ENCODE results near the gene SYNM. TPM values are rescaled to one million over a fixed set of nuclear protein-coding genes. Genes with fewer than 3 reads are reported as not detected.

Gene SYNM
- total and polyA plus RNA-seq, 2 experiments from 2014 or later = 0.74 to 3.5 TPM

DNA sequence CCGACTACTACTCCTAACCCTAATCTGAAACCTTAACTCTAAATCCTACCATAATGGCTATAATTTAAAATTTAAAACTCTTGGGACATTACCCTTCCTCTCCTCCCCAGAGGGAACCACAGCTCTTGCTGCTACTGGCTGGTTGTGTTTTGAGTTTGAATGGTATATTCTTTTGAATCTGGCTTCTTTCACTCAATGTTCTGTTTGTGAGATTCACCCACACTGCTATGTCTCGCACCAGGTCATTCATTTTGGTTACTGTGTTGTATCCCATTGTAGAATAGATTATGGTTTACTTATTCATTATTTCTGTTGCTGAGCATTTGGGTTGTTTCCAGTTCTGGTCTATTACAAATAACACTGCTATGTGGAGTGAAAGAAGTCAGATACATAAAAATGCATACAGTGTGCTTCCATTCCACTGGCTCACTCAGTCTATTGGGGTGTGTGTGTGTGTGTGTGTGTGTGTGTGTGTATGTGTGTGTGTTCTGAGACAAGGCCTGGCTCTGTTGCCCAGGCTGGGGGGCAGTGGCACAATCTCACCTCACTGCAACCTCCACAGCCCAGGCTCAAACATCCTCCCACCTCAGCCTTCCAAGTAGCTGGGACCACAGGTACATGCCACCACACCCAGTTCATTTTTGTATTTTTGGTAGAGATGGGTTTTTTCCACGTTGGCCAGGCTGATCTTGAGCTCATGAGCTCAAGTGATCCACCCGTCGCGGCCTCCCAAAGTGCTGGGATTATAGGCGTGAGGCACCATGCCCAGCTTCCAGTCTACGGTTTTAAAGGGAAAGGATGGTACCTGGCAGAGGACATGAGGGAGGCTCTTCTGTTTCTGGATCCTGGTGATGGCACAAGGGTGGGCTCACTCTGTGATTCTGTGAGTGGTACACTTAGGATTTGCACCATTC lies 19.2 kb upstream of the SYNM start:
- no peak overlapping the region for H3K4me3 Mint-ChIP-seq
- Histone ChIP-seq H3F3A (replicated peaks; ENCODE audit: low read depth) (no peaks in the 10 kb centered on the region), H3K27ac (ENCODE audit: low read depth) (no peak overlapping the region), H3K4me1 (ENCODE audit: insufficient read depth) (peaks cover 8% of the 10 kb centered on the region), H4K20me1 (replicated peaks; ENCODE audit: insufficient read depth) (no peaks in the 10 kb centered on the region), H3K27me3 (ENCODE audit: insufficient read depth) (no peaks in the 10 kb centered on the region), H3K4me2 (no peak overlapping the region), H3K79me2 (replicated peaks; ENCODE audit: insufficient read depth) (no peaks in the 10 kb centered on the region), H3K9me2 (ENCODE audit: insufficient read depth) (no peaks in the 10 kb centered on the region), H3K4me3 (no peak overlapping the region), H3K36me3 (ENCODE audit: insufficient read depth) (0 out of 2 replicates have a peak, but pooled peaks cover 3% of the 10 kb centered on the region), H2AFZ (no peak overlapping the region)
- DNase-seq (ENCODE audit: low spot score) (no peak), ATAC-seq (no peak)
- peaks cover 5% of the 10 kb centered on the region for H3K27me3 Mint-ChIP-seq (ENCODE audit: insufficient read depth, low read depth, poor library complexity)
- H3K4me1 Mint-ChIP-seq = peaks cover 7% of the 10 kb centered on the region
- no peak overlapping the region for H3K27ac Mint-ChIP-seq
- peaks cover 3% of the 10 kb centered on the region; the same call in 2 of the 3 replicates for H3K36me3 Mint-ChIP-seq (ENCODE audit: low read depth)
- TF ChIP-seq NANOG (IDR thresholded peaks at IDR 0.05; ENCODE audit: borderline replicate concordance) = no peak
- no peak for TF ChIP-seq ZNF114 (CRISPR knock-in tag; IDR thresholded peaks at IDR 0.05)
- TF ChIP-seq, protein P1, sequence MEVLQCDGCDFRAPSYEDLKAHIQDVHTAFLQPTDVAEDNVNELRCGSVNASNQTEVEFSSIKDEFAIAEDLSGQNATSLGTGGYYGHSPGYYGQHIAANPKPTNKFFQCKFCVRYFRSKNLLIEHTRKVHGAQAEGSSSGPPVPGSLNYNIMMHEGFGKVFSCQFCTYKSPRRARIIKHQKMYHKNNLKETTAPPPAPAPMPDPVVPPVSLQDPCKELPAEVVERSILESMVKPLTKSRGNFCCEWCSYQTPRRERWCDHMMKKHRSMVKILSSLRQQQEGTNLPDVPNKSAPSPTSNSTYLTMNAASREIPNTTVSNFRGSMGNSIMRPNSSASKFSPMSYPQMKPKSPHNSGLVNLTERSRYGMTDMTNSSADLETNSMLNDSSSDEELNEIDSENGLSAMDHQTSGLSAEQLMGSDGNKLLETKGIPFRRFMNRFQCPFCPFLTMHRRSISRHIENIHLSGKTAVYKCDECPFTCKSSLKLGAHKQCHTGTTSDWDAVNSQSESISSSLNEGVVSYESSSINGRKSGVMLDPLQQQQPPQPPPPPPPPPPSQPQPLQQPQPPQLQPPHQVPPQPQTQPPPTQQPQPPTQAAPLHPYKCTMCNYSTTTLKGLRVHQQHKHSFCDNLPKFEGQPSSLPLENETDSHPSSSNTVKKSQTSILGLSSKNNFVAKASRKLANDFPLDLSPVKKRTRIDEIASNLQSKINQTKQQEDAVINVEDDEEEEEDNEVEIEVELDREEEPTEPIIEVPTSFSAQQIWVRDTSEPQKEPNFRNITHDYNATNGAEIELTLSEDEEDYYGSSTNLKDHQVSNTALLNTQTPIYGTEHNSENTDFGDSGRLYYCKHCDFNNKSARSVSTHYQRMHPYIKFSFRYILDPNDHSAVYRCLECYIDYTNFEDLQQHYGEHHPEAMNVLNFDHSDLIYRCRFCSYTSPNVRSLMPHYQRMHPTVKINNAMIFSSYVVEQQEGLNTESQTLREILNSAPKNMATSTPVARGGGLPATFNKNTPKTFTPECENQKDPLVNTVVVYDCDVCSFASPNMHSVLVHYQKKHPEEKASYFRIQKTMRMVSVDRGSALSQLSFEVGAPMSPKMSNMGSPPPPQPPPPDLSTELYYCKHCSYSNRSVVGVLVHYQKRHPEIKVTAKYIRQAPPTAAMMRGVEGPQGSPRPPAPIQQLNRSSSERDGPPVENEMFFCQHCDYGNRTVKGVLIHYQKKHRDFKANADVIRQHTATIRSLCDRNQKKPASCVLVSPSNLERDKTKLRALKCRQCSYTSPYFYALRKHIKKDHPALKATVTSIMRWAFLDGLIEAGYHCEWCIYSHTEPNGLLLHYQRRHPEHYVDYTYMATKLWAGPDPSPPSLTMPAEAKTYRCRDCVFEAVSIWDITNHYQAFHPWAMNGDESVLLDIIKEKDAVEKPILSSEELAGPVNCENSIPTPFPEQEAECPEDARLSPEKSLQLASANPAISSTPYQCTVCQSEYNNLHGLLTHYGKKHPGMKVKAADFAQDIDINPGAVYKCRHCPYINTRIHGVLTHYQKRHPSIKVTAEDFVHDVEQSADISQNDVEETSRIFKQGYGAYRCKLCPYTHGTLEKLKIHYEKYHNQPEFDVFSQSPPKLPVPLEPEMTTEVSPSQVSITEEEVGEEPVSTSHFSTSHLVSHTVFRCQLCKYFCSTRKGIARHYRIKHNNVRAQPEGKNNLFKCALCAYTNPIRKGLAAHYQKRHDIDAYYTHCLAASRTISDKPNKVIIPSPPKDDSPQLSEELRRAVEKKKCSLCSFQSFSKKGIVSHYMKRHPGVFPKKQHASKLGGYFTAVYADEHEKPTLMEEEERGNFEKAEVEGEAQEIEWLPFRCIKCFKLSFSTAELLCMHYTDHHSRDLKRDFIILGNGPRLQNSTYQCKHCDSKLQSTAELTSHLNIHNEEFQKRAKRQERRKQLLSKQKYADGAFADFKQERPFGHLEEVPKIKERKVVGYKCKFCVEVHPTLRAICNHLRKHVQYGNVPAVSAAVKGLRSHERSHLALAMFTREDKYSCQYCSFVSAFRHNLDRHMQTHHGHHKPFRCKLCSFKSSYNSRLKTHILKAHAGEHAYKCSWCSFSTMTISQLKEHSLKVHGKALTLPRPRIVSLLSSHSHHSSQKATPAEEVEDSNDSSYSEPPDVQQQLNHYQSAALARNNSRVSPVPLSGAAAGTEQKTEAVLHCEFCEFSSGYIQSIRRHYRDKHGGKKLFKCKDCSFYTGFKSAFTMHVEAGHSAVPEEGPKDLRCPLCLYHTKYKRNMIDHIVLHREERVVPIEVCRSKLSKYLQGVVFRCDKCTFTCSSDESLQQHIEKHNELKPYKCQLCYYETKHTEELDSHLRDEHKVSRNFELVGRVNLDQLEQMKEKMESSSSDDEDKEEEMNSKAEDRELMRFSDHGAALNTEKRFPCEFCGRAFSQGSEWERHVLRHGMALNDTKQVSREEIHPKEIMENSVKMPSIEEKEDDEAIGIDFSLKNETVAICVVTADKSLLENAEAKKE (CRISPR knock-in tag; IDR thresholded peaks at IDR 0.05) = no peak
- no peak for TF ChIP-seq CREB1 (CRISPR knock-in tag; IDR thresholded peaks at IDR 0.05; ENCODE audit: low read depth)
- TF ChIP-seq STAT1 (IDR thresholded peaks at IDR 0.05; ENCODE audit: unreplicated experiment) = no peak
- no peak for TF ChIP-seq JUNB (IDR thresholded peaks at IDR 0.05; ENCODE audit: unreplicated experiment)
- TF ChIP-seq EZH2 (IDR thresholded peaks at IDR 0.05; ENCODE audit: low read depth, unreplicated experiment) = no peak
- TF ChIP-seq, protein P2, sequence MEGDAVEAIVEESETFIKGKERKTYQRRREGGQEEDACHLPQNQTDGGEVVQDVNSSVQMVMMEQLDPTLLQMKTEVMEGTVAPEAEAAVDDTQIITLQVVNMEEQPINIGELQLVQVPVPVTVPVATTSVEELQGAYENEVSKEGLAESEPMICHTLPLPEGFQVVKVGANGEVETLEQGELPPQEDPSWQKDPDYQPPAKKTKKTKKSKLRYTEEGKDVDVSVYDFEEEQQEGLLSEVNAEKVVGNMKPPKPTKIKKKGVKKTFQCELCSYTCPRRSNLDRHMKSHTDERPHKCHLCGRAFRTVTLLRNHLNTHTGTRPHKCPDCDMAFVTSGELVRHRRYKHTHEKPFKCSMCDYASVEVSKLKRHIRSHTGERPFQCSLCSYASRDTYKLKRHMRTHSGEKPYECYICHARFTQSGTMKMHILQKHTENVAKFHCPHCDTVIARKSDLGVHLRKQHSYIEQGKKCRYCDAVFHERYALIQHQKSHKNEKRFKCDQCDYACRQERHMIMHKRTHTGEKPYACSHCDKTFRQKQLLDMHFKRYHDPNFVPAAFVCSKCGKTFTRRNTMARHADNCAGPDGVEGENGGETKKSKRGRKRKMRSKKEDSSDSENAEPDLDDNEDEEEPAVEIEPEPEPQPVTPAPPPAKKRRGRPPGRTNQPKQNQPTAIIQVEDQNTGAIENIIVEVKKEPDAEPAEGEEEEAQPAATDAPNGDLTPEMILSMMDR (conservative IDR thresholded peaks at IDR 0.05; ENCODE audit: low read depth in 2 of 2) = no peak
- no peak for TF ChIP-seq POLR2AphosphoS5 (IDR thresholded peaks at IDR 0.05; ENCODE audit: low read depth)
- peaks cover 8% of the 10 kb centered on the region; the same call in 2 of the 3 replicates for H3K9me3 Mint-ChIP-seq
